GM21723 (cell line): ENCODE data around the gene SOD2.
"Not testable (repeated sequence)": the region's sequence is repeated elsewhere in the genome, so short reads cannot be mapped to it uniquely, and the experiment has no call there.

Source experiments
- ATAC-seq: cut with Tn5 transposase; IDR thresholded peaks from one replicate; pipeline ENCODE4 v1.9.1; 2021; ENCODE audit warnings: mild to moderate bottlenecking, moderate library complexity; ENCODE audit not compliant: unreplicated experiment

Gene SOD2

DNA sequence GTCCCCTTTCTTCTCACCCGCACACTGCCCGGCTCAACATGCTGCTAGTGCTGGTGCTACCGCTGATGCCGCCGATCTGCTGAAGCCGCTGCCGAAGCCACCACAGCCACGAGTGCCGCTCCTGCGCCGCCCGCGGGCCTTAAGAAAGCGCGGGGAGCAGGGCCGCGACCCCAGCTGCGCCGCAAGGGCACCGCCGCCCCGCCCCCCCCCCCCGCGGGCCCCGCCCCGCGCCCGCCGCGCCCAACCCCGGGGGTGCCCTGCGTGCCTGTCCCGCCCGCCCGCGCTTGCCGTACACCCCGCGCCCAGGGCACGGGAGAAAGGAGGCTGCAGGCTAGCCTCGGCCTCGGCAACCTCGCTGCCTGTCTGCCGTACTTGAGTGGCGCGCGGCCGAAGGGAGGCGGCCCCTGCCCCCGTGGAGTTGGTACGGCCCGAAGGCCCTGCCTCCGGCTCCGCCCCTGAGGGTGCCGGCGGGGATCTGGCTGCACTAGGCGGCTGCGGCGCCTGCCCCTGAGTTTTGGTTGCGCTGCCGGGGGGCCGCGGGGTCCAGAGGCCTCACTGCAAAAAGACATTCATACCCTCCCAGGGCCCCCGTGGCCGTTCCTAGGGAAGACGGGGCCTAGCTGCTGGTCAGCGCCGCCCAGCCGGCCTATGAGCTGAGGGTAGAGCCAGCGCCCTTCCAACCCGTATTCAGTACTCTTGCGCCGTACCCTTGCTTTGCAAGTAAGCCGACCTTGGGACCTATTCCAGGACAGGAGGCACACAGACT, at the start of gene SOD2:
SOD2 (minus strand) TSS at position 114 of the 766 bp plus-strand sequence; CDS start at position 40, 74 bp downstream.
- ATAC-seq, result peak; percentile 77

GRCh38 chr6:159742165-159742564, 49.1 kb upstream of the SOD2 start:
- ATAC-seq, result no peak

DNA sequence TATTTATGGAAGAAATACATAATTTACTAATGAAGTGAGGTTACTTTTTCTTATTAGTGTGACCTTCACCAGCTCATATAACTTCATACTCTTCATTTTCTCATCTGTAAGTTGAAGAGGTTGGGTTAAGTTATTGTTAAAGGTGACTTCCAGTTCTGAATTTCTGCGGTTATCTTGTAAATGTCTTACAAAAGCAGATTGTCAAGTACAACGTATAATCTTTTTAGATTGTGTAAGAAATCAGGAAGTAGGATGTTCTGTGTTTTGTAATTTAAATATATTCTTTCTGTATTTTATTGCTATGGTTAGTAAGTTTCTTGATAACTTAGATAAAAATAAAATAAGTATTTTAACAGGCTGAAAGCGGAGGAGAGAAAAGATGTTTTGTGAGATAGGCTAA, 46.3 kb upstream of the SOD2 start:
- ATAC-seq, result no peak

GRCh38 chr6:159736908-159737307, 43.9 kb upstream of the SOD2 start:
- ATAC-seq, result no peak

- not testable (repeated sequence) for ATAC-seq
These were observed 40.4 kb upstream of the SOD2 start for GRCh38 chr6:159733395-159733794.

DNA sequence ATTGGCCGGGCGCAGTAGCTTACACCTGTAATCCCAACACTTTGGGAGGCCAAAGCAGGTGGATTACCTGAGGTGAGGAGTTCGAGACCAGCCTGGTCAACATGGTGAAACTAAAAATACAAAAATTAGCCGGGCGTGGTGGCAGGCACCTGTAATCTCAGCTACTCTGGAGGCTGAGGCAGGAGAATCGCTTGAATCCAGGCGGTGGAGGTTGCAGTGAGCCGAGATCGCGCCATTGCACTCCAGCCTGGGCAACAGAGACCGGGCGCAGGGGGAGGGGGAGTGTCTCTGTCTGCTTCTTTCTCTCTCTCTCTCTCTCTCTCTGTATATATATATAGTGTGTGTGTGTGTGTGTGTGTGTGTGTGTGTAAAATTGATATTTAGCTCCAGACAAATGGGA, 39.5 kb upstream of the SOD2 start:
- ATAC-seq, result not testable (repeated sequence)

DNA sequence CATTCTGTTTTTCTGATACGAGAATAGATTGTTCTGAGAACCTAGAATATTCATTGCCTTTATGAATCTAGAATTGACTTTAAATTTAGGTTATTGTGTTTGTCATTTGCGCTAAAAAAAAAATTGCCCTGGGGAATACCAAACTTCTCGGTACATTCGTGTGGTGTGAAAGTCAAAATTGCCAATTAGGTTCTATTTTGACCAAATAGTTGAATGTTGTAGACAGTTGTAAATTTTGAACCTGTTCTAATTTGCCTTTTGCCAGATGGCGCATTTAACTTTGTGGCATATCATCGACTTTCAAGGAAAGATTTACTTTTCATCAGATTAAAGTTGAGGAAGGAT, 37.3 kb upstream of the SOD2 start:
- ATAC-seq, result no peak

GRCh38 chr6:159729598-159730331, 36.7 kb upstream of the SOD2 start:
- peak; percentile 16 for ATAC-seq

- ATAC-seq, result no peak
These were observed 35.5 kb upstream of the SOD2 start for GRCh38 chr6:159728531-159728964.

DNA sequence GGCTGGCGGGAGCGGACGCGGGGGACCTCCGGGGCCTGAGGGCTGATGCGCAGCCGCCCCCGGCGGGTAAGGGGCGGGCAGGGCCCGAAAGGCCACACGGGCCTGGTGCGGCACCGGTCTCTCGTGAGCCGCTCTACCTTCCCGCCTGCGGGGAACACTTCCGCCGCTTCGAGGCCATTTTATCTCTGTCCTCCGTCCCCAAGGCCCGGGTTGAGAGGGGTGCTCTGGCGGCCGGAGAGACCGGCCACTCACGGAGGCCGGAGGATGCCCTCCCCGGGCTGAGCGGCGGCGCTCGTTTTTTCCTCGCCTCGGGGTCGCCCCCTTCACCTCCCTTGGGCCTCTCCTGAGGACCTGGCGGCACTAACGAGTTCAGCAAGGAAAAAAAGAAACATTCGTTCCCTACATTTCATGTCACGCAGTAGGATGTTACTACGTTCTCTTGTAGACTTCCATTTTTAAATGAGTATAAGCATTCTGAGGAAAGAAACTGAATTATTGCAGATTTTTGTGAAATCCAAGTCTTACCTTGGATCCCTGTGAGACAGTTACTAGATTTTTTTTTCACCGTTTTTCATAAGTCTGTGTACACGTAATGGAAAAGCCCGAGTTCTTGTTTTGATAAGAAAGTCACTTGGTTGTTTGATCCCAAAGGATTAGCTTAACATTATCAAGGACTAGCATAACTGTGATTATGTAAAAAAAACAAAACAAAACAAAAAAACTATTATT, 34.8 kb upstream of the SOD2 start:
- ATAC-seq, result peak; percentile 38

DNA sequence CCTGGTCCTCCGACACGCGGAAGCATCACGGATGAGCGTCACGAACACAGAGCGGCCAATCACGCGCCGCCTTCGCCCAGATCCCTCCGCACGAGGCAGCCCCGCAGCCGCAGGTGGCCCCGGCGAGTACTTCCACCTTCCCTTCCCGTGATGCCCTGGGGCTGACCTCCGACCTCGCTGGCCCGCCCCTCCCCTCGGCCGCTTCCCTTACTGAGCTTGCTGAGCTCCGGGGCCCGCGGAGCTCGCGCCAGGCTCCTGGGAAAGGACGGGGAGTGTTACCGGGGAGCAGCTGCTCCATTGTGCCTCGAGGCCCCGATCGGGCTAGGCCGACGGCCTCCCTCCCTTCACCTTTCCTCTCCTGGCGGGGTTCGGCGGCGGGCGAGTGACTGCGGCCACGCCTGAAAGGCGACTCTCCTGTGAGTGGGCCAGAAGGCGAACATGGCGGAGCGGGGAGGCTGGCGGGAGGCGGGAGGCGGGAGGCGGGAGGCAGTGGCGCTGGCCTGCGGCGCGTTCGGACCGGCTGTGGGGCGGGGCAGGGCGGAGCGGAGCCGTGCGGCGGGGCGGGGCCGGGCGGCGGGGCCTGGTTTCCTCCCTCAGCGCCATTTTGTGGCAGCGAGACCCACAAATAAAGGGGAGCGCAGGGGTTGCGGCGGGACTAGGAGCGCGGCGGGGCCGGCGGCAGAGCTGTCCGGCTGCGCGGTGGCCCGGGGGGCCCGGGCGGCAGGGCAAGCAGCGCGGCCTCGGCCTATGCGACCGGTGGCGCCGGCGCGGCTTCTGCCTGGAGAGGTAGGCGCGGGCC, 34.1 kb upstream of the SOD2 start, which contains the start of gene WTAP:
WTAP (plus strand) TSS at position 589 of the 799 bp plus-strand sequence. CDS start 8,760 bp downstream, outside the sequence.
- peak; percentile 80 for ATAC-seq

- ATAC-seq, result peak; percentile 22
These were observed 33.3 kb upstream of the SOD2 start for GRCh38 chr6:159726255-159726917.

- not testable (repeated sequence) for ATAC-seq
These were observed 32.2 kb upstream of the SOD2 start for GRCh38 chr6:159725208-159725607.

DNA sequence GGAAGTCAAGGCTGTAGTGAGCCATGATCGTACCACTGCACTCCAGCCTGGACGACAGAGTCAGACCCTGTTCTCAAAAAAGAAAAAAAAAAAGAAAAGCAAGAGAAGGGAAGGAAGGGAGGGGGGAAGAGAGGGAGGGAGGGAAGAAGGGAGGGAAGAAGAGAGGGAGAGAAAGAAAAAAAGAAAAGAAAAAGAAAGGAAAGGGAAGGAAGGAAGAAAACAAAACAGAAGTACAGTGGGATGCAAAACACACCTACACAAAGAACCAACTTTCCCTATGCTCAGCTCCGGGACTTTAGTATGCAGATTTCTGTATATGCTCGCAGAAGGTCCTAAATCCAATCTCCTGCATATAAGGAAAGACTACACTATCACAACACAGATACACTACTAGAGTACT, 31.7 kb upstream of the SOD2 start:
- ATAC-seq, result no peak

DNA sequence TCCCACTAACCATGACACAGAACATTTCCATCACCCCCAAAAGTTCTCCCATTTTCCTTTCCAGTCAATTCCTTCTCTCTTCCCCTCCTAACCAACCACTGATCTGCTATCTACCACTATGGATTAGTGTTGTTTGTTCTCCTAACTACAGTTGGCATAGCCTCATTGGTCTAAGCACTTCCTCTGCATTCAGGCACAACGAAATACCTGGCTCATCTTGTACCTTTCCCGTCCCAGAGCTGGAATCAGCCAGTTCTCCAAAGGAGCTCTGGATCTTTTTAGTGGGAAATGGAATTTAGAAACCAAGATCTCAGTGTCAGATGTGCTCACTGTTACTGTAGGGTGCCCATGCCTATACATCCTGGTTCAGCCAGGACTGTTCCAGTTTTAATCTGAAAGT, 30.2 kb upstream of the SOD2 start:
- no peak for ATAC-seq

- ATAC-seq, result no peak
These were observed 29.6 kb upstream of the SOD2 start for GRCh38 chr6:159722655-159723054.

DNA sequence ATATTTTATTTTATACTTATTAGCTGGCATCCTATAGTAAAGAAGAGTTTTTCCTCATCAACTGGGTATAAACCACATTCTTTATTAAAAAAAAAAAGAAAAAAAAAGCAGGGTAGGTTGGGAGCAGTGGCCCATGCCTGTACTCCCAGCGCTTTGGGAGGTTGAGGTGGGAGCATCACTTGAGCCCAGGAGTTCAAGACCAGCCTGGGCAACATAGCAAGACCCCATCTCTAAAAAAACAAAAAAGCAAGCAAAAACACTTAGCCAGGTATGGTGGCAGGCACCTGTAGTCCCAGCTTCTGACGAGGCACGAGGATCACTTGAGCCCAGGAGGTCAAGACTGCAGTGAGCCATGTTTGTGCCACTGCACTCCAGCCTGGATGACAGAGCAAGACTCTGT, 28.9 kb upstream of the SOD2 start:
- not testable (repeated sequence) for ATAC-seq

DNA sequence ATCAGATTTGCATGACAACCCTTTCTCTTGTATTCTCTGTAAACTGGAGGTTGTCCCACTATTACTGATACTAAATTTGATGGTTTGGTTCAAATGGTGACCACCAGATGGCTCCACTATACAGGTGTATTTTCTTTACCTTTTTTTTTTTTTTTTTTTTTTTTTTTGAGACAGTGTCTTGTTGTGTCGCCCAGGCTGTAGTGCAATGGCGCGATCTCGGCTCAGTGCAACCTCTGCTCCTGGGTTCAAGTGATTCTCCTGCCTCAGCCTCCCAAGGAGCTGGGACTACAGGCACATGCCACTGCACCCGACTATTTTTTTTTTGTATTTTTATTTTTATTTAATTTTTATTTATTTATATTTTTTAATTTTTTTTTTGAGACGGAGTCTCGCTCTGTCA, 27.7 kb upstream of the SOD2 start:
- no peak for ATAC-seq

- no peak for ATAC-seq
These were observed 26.2 kb upstream of the SOD2 start for GRCh38 chr6:159719287-159719686.

DNA sequence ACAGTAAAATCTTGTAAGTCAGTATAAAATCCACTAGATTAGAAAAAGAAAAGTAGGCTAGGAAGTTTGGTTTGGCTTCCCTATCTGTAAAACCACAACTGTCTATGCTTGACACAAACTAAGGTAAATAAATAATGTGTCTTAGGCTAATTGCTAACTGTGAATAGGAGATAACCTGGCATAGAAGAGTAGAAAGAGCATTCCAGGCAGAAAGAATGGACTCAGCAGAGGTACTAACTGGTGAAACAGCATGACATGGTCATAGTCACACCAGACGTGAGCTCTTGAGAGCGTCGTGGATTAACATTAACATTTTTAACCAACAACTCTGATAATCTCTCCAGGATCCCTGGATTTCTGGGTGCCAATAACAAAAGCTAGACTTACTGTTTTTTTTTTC, 25.6 kb upstream of the SOD2 start:
- no peak for ATAC-seq
